Measurements from ENCODE around the gene ROR1.

Gene ROR1

DNA sequence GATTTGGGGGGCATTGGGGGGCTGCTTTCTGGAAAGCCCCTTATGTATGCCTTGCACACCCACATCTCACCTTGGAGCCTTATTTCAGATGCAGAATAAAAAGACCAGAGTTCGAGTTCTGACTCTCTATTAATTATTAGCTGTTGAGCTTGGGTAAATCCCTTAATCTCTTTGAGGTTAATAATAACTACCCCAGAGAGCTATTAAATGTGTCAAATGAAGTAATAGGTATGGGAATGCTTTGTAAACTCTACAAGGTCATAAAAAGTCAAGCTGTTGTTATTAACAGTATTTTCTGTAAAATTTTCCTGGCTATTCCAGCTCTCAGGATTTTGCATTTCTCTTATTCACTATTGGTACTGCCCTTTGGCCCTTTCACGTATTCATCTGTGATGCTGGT, 122.9 kb downstream of the ROR1 start (continued):
- TF ChIP-seq, protein P1, sequence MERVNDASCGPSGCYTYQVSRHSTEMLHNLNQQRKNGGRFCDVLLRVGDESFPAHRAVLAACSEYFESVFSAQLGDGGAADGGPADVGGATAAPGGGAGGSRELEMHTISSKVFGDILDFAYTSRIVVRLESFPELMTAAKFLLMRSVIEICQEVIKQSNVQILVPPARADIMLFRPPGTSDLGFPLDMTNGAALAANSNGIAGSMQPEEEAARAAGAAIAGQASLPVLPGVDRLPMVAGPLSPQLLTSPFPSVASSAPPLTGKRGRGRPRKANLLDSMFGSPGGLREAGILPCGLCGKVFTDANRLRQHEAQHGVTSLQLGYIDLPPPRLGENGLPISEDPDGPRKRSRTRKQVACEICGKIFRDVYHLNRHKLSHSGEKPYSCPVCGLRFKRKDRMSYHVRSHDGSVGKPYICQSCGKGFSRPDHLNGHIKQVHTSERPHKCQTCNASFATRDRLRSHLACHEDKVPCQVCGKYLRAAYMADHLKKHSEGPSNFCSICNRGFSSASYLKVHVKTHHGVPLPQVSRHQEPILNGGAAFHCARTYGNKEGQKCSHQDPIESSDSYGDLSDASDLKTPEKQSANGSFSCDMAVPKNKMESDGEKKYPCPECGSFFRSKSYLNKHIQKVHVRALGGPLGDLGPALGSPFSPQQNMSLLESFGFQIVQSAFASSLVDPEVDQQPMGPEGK (CRISPR knock-in tag; IDR thresholded peaks at IDR 0.05; ENCODE audit: borderline replicate concordance), result no peak
- TF ChIP-seq, protein P2, sequence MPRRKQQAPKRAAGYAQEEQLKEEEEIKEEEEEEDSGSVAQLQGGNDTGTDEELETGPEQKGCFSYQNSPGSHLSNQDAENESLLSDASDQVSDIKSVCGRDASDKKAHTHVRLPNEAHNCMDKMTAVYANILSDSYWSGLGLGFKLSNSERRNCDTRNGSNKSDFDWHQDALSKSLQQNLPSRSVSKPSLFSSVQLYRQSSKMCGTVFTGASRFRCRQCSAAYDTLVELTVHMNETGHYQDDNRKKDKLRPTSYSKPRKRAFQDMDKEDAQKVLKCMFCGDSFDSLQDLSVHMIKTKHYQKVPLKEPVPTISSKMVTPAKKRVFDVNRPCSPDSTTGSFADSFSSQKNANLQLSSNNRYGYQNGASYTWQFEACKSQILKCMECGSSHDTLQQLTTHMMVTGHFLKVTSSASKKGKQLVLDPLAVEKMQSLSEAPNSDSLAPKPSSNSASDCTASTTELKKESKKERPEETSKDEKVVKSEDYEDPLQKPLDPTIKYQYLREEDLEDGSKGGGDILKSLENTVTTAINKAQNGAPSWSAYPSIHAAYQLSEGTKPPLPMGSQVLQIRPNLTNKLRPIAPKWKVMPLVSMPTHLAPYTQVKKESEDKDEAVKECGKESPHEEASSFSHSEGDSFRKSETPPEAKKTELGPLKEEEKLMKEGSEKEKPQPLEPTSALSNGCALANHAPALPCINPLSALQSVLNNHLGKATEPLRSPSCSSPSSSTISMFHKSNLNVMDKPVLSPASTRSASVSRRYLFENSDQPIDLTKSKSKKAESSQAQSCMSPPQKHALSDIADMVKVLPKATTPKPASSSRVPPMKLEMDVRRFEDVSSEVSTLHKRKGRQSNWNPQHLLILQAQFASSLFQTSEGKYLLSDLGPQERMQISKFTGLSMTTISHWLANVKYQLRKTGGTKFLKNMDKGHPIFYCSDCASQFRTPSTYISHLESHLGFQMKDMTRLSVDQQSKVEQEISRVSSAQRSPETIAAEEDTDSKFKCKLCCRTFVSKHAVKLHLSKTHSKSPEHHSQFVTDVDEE (CRISPR knock-in tag; IDR thresholded peaks at IDR 0.05), result no peak
- no peak for TF ChIP-seq ZNF70 (CRISPR knock-in tag; IDR thresholded peaks at IDR 0.05)

DNA sequence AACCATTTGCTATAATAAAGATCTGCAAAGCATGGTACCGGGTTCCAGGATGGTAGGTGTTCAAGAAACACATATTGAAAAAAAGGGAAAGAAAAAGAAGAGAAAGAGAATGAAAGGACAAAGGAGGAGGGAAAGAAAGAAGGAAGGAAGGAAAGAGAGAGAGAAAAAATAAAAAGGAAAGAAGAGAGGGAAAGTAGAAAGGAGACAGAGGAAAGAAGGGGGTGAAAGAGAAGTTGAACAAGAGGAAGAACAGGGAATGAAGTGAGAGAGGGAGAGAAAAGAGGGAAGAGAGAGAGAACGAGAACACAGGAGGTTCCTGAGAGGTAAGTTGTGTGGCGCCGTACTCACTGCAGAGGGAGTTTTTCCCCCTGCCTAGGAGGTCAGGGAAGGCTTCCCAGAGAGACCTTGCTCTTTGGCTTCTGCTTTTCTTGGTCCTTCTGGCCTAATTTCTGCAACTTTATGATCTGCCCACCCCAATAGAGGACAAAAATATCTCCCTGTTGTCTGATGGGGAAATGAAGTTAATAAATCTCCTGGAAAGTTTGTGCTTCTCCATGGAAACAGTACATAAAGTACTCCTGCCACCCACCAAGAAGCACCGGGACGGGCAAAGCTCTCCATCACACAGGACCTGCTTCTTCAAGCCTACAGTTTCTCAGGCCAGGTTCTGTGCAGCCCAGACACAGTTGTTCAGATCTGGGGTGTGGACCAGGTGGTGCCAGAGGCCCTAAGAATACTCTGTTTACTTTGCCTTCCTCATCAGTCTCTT, 124.8 kb downstream of the ROR1 start:
- no peak for TF ChIP-seq PPARA (CRISPR knock-in tag; IDR thresholded peaks at IDR 0.05; ENCODE audit: borderline replicate concordance)
- TF ChIP-seq ZFP3 (CRISPR knock-in tag; IDR thresholded peaks at IDR 0.05), result no peak
- no peak for TF ChIP-seq BACH2 (CRISPR knock-in tag; IDR thresholded peaks at IDR 0.05; ENCODE audit: borderline replicate concordance)
- TF ChIP-seq ARNTL (CRISPR knock-in tag; IDR thresholded peaks at IDR 0.05; ENCODE audit: borderline replicate concordance, low read depth), result no peak
- no peak for TF ChIP-seq ZNF565 (CRISPR knock-in tag; conservative IDR thresholded peaks at IDR 0.05; ENCODE audit: low read depth)
- no peak for TF ChIP-seq OSR1 (CRISPR knock-in tag; IDR thresholded peaks at IDR 0.05)
- TF ChIP-seq SNAI2 (CRISPR knock-in tag; IDR thresholded peaks at IDR 0.05), result no peak
- no peak for TF ChIP-seq ESRRG (CRISPR knock-in tag; IDR thresholded peaks at IDR 0.05)
- TF ChIP-seq, protein P3, sequence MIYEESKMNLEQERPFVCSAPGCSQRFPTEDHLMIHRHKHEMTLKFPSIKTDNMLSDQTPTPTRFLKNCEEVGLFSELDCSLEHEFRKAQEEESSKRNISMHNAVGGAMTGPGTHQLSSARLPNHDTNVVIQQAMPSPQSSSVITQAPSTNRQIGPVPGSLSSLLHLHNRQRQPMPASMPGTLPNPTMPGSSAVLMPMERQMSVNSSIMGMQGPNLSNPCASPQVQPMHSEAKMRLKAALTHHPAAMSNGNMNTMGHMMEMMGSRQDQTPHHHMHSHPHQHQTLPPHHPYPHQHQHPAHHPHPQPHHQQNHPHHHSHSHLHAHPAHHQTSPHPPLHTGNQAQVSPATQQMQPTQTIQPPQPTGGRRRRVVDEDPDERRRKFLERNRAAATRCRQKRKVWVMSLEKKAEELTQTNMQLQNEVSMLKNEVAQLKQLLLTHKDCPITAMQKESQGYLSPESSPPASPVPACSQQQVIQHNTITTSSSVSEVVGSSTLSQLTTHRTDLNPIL (CRISPR knock-in tag; IDR thresholded peaks at IDR 0.05; ENCODE audit: low read depth), result no peak
- TF ChIP-seq ZFP30 (CRISPR knock-in tag; IDR thresholded peaks at IDR 0.05), result no peak
- peak; percentile 18; the same call in 1 of the 3 replicates for ATAC-seq

DNA sequence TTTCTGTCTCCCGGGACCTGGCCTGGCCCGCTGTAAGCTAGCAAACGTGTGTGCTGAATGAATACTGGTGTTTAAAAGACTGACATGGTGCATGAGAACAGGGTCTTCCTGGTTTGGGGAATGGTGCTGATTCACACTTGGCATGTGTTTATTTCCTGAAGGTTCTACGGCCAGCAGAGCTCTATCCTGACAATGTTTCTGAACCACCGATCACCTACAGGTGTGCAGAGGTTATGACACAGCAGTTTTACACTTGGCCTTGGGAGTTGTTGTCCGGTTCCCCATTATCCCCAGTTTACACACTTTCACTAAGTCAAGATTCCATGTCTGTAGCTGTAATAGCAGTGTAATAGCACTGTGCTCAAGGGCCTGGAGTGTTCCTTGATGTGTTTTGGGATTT, 127.3 kb downstream of the ROR1 start:
- TF ChIP-seq, protein P2 (CRISPR knock-in tag; IDR thresholded peaks at IDR 0.05), result no peak
- TF ChIP-seq, protein P4, sequence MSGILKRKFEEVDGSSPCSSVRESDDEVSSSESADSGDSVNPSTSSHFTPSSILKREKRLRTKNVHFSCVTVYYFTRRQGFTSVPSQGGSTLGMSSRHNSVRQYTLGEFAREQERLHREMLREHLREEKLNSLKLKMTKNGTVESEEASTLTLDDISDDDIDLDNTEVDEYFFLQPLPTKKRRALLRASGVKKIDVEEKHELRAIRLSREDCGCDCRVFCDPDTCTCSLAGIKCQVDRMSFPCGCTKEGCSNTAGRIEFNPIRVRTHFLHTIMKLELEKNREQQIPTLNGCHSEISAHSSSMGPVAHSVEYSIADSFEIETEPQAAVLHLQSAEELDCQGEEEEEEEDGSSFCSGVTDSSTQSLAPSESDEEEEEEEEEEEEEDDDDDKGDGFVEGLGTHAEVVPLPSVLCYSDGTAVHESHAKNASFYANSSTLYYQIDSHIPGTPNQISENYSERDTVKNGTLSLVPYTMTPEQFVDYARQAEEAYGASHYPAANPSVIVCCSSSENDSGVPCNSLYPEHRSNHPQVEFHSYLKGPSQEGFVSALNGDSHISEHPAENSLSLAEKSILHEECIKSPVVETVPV (CRISPR knock-in tag; IDR thresholded peaks at IDR 0.05), result no peak
- TF ChIP-seq, protein P5, sequence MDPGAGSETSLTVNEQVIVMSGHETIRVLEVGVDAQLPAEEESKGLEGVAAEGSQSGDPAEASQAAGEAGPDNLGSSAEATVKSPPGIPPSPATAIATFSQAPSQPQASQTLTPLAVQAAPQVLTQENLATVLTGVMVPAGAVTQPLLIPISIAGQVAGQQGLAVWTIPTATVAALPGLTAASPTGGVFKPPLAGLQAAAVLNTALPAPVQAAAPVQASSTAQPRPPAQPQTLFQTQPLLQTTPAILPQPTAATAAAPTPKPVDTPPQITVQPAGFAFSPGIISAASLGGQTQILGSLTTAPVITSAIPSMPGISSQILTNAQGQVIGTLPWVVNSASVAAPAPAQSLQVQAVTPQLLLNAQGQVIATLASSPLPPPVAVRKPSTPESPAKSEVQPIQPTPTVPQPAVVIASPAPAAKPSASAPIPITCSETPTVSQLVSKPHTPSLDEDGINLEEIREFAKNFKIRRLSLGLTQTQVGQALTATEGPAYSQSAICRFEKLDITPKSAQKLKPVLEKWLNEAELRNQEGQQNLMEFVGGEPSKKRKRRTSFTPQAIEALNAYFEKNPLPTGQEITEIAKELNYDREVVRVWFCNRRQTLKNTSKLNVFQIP (CRISPR knock-in tag; IDR thresholded peaks at IDR 0.05; ENCODE audit: borderline replicate concordance, low read depth), result no peak
- TF ChIP-seq, protein P3 (CRISPR knock-in tag; IDR thresholded peaks at IDR 0.05; ENCODE audit: low read depth), result no peak
- no peak for ATAC-seq

Measured in SK-N-SH treated with all-trans-retinoic acid at 6 μM for 48 hours (cell line).